ENCODE results near the gene NOX3. TPM values are rescaled to one million over a fixed set of nuclear protein-coding genes. Genes with fewer than 3 reads are reported as not detected.

Gene NOX3
- total and polyA plus RNA-seq, 2 of the 8 experiments (the other 6 are each of a cell fraction or from before 2014, with no cell fraction given), result not detected

- no peak for TF ChIP-seq CTBP2 (IDR thresholded peaks at IDR 0.05; ENCODE audit: borderline replicate concordance, insufficient read depth, insufficient read length, low read length)
- TF ChIP-seq NANOG (IDR thresholded peaks at IDR 0.05; ENCODE audit: insufficient read depth, low read depth, low read length, poor library complexity, severe bottlenecking), result no peak
- TF ChIP-seq SIX5 (IDR thresholded peaks at IDR 0.05; ENCODE audit: low read depth, low read length), result no peak
- no peak for TF ChIP-seq FOSL1 (IDR thresholded peaks at IDR 0.05; ENCODE audit: insufficient read depth, low read depth, low read length)
- no peak for TF ChIP-seq SP1 (IDR thresholded peaks at IDR 0.05; ENCODE audit: low read depth, low read length)
Observed at GRCh38 chr6:155441112-155441465, 14.6 kb downstream of the NOX3 start (continued).
